GM19099 (cell line): ENCODE results near the gene ABHD2.

Source experiments
- POLR2A ChIP-seq: IDR thresholded peaks from 3 replicates; pipeline ENCODE4 v1.6.1; 2011; ENCODE audit warnings: low read depth; ENCODE audit not compliant: insufficient read length; ENCODE audit errors: extremely low read depth

Gene ABHD2

GRCh38 chr15:89178307-89178977 lies 90.2 kb downstream of the ABHD2 start:
- no peak for TF ChIP-seq POLR2A

GRCh38 chr15:89179966-89180875 lies 92.0 kb downstream of the ABHD2 start:
- TF ChIP-seq POLR2A = no peak

- TF ChIP-seq POLR2A = no peak
Observed at GRCh38 chr15:89184357-89184756, 96.1 kb downstream of the ABHD2 start.

GRCh38 chr15:89184886-89185526 lies 96.8 kb downstream of the ABHD2 start:
- no peak for TF ChIP-seq POLR2A

DNA sequence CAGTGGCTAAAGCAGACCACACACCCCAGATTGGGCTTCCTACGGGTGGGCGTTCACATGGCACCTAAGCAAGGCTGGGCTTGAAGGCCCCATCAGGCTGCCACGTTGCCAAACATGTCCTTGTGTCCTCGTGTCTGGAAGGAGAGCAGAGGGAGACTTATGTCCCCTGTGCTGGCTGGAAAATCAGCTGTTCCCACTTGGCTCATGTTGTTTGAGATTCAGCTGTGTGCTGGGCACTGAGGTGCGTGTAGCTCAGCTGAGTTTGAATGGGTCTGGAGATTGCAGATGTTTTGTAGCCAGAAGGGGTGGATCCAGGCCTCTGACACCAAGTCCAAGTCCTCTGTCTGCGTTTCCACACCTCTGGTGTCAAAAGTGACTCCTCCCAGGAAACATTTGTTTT lies 98.5 kb downstream of the ABHD2 start:
- TF ChIP-seq POLR2A = no peak

- TF ChIP-seq POLR2A = no peak
Observed at GRCh38 chr15:89187301-89187985, 99.2 kb downstream of the ABHD2 start.

DNA sequence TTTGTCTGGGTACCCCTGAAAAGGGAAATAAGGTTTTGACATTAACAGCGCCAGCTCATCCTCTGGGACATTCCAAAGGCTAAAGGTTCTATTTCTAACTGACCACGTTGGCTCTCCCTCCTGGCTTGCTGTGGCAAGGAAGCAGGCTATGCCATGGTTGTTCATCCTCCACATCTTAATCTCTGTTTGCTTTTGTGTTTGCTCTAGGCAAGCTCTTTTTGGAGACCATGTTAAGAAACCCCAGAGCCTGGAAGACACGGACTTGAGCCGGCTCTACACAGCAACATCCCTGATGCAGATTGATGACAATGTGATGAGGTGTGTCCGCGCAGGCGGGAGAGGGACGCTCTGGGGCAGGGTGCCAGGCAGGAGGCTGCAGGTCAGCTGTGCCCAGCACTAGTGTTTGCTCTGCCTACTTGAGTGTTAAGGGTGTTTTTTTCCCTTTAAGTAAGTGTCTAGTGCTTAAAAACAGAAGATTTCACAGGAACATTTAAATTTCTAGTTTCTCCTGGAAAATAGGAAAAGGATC lies 99.8 kb downstream of the ABHD2 start:
- no peak for TF ChIP-seq POLR2A

DNA sequence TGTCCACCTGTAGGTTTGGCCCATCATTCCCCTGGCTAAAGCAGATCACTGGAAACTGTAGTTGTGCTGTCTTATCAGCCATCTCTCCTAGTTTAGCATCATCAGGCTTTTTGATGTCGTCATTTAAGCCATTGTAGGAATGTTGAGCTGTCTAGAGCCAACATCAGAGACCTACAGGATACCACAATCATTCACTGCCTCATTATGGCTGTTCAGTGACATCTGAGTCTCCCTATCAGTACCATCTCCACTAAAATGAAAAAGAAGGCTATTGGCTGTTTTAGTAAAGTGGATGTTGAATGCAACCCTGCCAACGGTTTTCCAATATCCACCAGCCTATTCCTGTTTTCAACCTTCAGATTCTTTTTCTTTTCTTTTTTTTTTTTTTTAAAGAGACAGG lies 103.9 kb downstream of the ABHD2 start:
- TF ChIP-seq POLR2A = no peak

- TF ChIP-seq POLR2A = no peak
Observed at GRCh38 chr15:89192766-89193165, 104.5 kb downstream of the ABHD2 start.

DNA sequence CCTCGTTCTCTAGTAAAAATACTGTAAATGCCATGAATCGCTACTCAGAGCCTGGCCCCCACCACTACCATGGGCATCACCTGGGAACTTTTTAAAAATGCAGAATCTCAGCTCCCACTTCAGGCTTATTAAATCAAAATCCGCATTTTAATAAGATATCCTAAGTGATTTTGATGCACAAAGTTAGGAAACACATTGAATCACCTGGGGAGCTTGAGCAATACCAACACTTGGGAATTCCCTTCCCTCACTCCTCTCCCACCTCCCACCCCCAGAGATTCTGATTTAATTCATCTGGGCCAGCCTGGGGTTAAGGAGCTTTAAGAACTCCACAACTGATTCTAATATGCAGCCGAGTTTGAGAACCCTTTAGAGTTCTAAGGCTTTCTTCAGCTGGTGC lies 106.4 kb downstream of the ABHD2 start:
- no peak for TF ChIP-seq POLR2A

- TF ChIP-seq POLR2A = no peak
Observed at GRCh38 chr15:89195836-89196235, 107.6 kb downstream of the ABHD2 start.

GRCh38 chr15:89196241-89196640 lies 108.0 kb downstream of the ABHD2 start:
- no peak for TF ChIP-seq POLR2A

DNA sequence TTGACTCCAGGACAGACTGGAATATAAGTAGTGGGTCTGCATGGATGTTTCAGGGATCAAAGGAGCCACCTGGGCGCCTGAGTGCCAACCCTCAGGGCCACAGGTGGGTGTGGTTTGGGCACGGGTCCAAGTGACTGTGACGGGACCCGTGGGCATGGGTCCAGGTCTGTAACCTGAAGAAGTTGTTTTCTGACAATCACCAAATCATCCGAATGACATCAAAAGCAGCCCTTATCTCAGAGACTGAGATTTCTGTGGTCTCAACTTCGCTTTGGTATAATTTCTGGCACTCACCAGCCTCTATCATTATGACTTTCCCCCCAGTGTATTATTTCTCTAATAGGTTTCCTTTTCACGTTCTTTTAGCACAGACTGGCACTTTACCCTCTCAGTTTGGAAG lies 108.7 kb downstream of the ABHD2 start:
- no peak for TF ChIP-seq POLR2A

DNA sequence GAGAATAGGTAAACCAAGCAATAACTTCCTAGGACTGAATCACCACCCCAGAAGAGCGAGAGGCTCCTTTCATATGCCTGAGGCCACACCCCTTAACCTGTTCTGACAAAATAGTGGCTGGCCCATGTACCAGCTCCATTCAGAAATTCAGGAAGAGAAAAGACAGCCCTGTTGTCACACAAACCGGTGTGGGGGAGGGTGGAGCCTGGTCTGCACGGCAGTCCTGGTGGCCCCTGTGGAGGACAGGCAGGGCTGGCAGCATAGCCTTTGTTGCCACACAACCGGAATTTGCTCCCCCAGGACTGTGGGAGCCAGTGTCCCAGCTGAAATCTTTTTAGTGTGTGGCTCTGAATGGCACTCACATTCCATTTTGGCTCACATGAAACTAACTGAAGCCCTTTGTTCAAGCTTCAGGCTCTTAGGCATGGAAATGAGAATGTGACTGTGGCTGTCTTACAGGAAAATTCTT lies 109.3 kb downstream of the ABHD2 start:
- no peak for TF ChIP-seq POLR2A

- TF ChIP-seq POLR2A = no peak
Observed at GRCh38 chr15:89198196-89198595, 109.9 kb downstream of the ABHD2 start.
